ENCODE data around the gene FTHL17.

FTHL17 gene

GRCh38 chrX:31071725-31072124 is at the start of gene FTHL17:
Gene FTHL17, minus strand, starts transcription at chrX:31072041. Its CDS starts 88 bp downstream, at chrX:31071953.
- no peak for FAIRE-seq

GRCh38 chrX:31117266-31117665 is 45.4 kb upstream of the FTHL17 start:
- FAIRE-seq, result no peak

GRCh38 chrX:31115398-31115797 is 43.6 kb upstream of the FTHL17 start:
- FAIRE-seq, result peak; percentile 31

- FAIRE-seq, result peak; percentile 93
Measured at GRCh38 chrX:31114858-31115257, 43.0 kb upstream of the FTHL17 start.

- no peak for FAIRE-seq
Measured at GRCh38 chrX:31112226-31112999, 40.6 kb upstream of the FTHL17 start.

- FAIRE-seq, result no peak
Measured at GRCh38 chrX:31110657-31111056, 38.8 kb upstream of the FTHL17 start.

- FAIRE-seq, result no peak
Measured at GRCh38 chrX:31099536-31100090, 27.8 kb upstream of the FTHL17 start.

- no peak for FAIRE-seq
Measured at GRCh38 chrX:31098079-31098478, 26.2 kb upstream of the FTHL17 start.

GRCh38 chrX:31093639-31093975 is 21.8 kb upstream of the FTHL17 start:
- no peak for FAIRE-seq

GRCh38 chrX:31092970-31093638 is 21.3 kb upstream of the FTHL17 start:
- FAIRE-seq, result no peak

- FAIRE-seq, result no peak
Measured at GRCh38 chrX:31092476-31092875, 20.6 kb upstream of the FTHL17 start.

- FAIRE-seq, result no peak
Measured at GRCh38 chrX:31091819-31092218, 20.0 kb upstream of the FTHL17 start.

- FAIRE-seq, result no peak
Measured at GRCh38 chrX:31074522-31074921, 2.7 kb upstream of the FTHL17 start.

- FAIRE-seq, result no peak
Measured at GRCh38 chrX:31071262-31071661, 579 bp downstream of the FTHL17 start.

GRCh38 chrX:31070057-31070468 is 1.8 kb downstream of the FTHL17 start:
- no peak for FAIRE-seq

- FAIRE-seq, result no peak
Measured at GRCh38 chrX:31063114-31063513, 8.7 kb downstream of the FTHL17 start.

GRCh38 chrX:31061091-31061490 is 10.8 kb downstream of the FTHL17 start:
- FAIRE-seq, result no peak

- FAIRE-seq, result no peak
Measured at GRCh38 chrX:31060016-31060415, 11.8 kb downstream of the FTHL17 start.

GRCh38 chrX:31058284-31058683 is 13.6 kb downstream of the FTHL17 start:
- no peak for FAIRE-seq

GRCh38 chrX:31057691-31058090 is 14.2 kb downstream of the FTHL17 start:
- FAIRE-seq, result no peak

GRCh38 chrX:31057291-31057690 is 14.6 kb downstream of the FTHL17 start:
- no peak for FAIRE-seq

- no peak for FAIRE-seq
Measured at GRCh38 chrX:31053621-31054020, 18.2 kb downstream of the FTHL17 start.

- FAIRE-seq, result no peak
Measured at GRCh38 chrX:31039327-31039711, 32.5 kb downstream of the FTHL17 start.

- FAIRE-seq, result peak; percentile 95
Measured at GRCh38 chrX:31038575-31039326, 33.1 kb downstream of the FTHL17 start.

Data from G401.6 (cell line).